Measurements from ENCODE around the gene VTI1A.

VTI1A gene

DNA sequence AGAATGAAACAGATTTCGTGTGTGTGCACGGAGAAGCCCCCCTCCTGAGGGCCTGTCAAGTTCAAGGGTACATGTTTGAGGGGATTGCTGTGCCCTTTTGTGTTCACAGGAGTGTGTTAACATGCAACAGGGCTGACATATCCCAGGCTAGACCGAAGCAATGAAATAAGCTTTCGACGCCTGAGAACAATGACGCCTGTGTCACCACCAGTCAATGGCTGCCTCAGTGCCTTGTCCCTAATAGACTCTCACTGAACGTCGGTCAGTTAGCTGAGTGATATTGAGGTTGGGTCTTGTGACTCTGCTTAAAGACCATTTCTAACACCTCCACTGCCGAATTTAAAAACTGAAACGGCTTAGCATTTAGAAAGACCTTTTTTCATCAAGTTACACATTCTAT is 327.8 kb downstream of the VTI1A start:
- Histone ChIP-seq H3K27me3 (ENCODE audit: insufficient read depth, low read length) (no peaks in the 10 kb centered on the region), H3K4me3 (ENCODE audit: low read length) (no peak overlapping the region), H3K36me3 (ENCODE audit: insufficient read depth, low read length) (no peaks in the 10 kb centered on the region), H3K9ac (ENCODE audit: low read depth, low read length) (no peak overlapping the region), H3K9me3 (ENCODE audit: insufficient read depth, low read depth, low read length) (no peaks in the 10 kb centered on the region), H3K4me1 (ENCODE audit: insufficient read depth, low read length) (0 out of 2 replicates have a peak, but pooled peaks cover 6% of the 10 kb centered on the region), H3K27ac (ENCODE audit: low read depth, low read length) (no peak overlapping the region)
- 90% methylated on average over 8 of the region's 10 CpGs for WGBS

DNA sequence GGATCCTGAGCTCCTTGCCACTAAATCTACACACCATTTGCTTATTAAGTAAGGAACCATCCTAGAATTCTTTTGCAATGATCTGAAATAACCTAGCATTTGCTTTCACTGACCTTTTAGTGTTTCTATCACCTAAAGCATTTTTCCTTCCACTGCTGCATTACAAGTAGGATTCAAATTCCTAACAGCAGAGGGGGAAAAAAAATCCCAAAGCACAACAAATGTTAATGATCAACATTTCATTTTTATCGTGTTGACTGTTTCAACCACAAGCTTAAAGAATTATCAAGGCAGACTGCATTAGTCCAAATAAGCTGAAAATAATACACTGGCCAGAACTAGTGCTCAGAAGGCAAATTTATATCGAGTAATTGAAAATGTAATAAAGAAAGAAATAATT is 328.4 kb downstream of the VTI1A start:
- H3K4me1 ChIP-seq (ENCODE audit: insufficient read depth, low read length): 0 out of 2 replicates have a peak, but pooled peaks cover 6% of the 10 kb centered on the region
- no peaks in the 10 kb centered on the region for H3K27me3 ChIP-seq (ENCODE audit: insufficient read depth, low read length)
- no peak overlapping the region for H3K4me3 ChIP-seq (ENCODE audit: low read length)
- H3K27ac ChIP-seq (ENCODE audit: low read depth, low read length): no peak overlapping the region
- 85% methylated on average over 2 of the region's 2 CpGs for WGBS
- no peak overlapping the region for H3K9ac ChIP-seq (ENCODE audit: low read depth, low read length)
- H3K36me3 ChIP-seq (ENCODE audit: insufficient read depth, low read length): no peaks in the 10 kb centered on the region
- no peaks in the 10 kb centered on the region for H3K9me3 ChIP-seq (ENCODE audit: insufficient read depth, low read depth, low read length)

DNA sequence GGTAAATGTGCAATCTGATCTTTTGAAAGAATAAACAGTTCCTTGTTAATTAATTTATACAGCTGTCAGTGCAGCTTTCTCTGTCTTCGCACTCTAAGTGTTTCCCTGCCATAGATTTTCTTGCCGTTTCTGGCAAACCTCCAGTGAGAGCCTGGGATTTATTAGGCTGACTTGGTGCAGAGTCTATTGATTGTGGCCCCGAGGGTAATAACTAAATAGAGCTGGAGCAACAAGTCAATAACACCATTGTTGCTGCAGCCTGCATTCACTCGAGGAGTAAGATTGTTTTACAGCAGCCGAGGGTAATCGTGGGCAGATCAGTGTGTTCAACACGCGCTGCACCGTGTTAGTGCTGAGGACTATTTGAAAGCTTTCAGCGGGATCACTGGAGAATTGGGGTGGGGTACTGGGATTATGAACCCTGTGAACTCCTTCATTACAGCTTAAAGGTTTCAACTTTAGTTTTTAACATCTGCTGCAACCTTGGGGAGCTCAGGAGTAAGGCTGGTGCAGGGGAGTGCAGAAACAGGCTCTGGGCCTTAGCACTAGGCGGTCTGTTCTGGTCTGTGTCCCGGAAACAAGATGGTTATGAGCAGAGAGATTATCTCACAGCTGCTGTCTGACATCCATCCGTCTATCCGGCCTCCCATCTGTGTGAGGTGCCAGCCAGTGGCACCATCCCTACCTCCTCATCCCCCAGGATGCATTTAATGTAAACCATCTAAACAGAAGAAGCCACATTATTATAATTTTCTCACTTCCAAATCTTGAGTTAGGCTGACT is 329.1 kb downstream of the VTI1A start:
- 92% methylated on average over 14 of the region's 14 CpGs for WGBS

DNA sequence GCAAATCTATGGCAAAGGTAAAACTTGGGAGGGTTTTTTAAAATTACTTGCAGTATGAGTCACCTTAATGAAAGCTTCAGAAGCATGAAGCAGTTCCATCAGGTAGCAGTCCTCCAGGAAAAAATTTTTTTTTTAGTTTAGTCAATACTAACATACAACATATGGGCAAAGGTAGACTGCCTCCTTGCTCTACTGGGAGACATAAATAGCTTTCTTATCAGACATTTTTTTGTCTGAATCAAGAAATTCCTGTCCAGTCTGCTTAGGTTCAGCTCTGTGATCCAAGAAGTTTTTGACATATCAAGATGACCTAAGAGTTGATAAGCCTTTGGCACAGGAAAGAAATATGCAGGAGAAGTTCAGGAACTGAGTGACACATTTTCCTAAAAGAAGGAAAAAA is 331.6 kb downstream of the VTI1A start:
- Histone ChIP-seq H3K4me1 (ENCODE audit: insufficient read depth, low read length) (0 out of 2 replicates have a peak, but pooled peaks cover 6% of the 10 kb centered on the region), H3K27ac (ENCODE audit: low read depth, low read length) (no peak overlapping the region), H3K36me3 (ENCODE audit: insufficient read depth, low read length) (no peaks in the 10 kb centered on the region), H3K9ac (ENCODE audit: low read depth, low read length) (no peak overlapping the region), H3K4me3 (ENCODE audit: low read length) (no peak overlapping the region), H3K27me3 (ENCODE audit: insufficient read depth, low read length) (no peaks in the 10 kb centered on the region), H3K9me3 (ENCODE audit: insufficient read depth, low read depth, low read length) (no peaks in the 10 kb centered on the region)

More for the DNA sequence above, 329.1 kb downstream of the VTI1A start:
- H3K27ac ChIP-seq (ENCODE audit: low read depth, low read length): no peak overlapping the region
- H3K27me3 ChIP-seq (ENCODE audit: insufficient read depth, low read length): no peaks in the 10 kb centered on the region
- no peaks in the 10 kb centered on the region for H3K36me3 ChIP-seq (ENCODE audit: insufficient read depth, low read length)
- H3K4me3 ChIP-seq (ENCODE audit: low read length): no peak overlapping the region
- H3K4me1 ChIP-seq (ENCODE audit: insufficient read depth, low read length): 0 out of 2 replicates have a peak, but pooled peaks cover 6% of the 10 kb centered on the region
- no peak overlapping the region for H3K9ac ChIP-seq (ENCODE audit: low read depth, low read length)
- H3K9me3 ChIP-seq (ENCODE audit: insufficient read depth, low read depth, low read length): no peaks in the 10 kb centered on the region

DNA sequence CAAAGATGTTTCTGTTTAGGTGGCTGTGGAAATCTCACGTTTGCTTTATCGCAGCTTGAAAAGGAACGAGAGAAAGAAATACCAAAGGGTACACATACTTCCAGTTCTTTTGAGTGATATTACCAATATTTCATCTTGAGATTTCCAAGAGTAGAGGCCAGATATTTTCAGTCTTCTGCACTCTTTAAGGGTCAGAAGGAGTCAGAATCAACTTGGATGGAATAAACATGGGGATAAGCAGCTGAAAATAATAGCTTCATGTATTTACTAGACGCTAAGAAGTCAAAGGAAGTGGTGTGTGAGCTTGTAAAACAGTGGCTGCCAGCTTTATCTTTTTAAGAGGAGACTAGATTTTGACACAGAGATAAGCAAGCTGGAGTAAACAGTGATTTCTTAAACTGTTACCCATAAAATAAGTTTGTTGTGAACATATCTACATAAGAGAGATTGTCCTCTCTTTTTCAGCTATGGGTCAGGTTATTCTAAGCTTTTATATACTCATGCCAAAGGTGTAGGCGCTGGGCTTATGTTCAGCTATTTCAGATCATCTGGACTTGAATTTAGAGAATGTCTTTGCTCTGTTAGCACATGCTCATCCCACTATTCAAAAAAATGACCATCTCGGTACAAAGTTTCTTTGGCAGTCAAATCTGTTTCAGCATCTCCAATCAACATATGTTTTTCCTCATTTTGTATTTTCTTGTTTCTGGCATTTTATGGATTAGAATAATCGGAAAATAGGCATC is 332.2 kb downstream of the VTI1A start:
- H3K4me3 ChIP-seq (ENCODE audit: low read length): no peak overlapping the region
- H3K9me3 ChIP-seq (ENCODE audit: insufficient read depth, low read depth, low read length): no peaks in the 10 kb centered on the region
- H3K27me3 ChIP-seq (ENCODE audit: insufficient read depth, low read length): no peaks in the 10 kb centered on the region
- WGBS: 95% methylated on average over 6 of the region's 7 CpGs
- H3K4me1 ChIP-seq (ENCODE audit: insufficient read depth, low read length): peaks cover 7% of the 10 kb centered on the region; the same call in 1 of the 2 replicates
- no peak overlapping the region for H3K27ac ChIP-seq (ENCODE audit: low read depth, low read length)
- no peak overlapping the region for H3K9ac ChIP-seq (ENCODE audit: low read depth, low read length)
- no peaks in the 10 kb centered on the region for H3K36me3 ChIP-seq (ENCODE audit: insufficient read depth, low read length)

DNA sequence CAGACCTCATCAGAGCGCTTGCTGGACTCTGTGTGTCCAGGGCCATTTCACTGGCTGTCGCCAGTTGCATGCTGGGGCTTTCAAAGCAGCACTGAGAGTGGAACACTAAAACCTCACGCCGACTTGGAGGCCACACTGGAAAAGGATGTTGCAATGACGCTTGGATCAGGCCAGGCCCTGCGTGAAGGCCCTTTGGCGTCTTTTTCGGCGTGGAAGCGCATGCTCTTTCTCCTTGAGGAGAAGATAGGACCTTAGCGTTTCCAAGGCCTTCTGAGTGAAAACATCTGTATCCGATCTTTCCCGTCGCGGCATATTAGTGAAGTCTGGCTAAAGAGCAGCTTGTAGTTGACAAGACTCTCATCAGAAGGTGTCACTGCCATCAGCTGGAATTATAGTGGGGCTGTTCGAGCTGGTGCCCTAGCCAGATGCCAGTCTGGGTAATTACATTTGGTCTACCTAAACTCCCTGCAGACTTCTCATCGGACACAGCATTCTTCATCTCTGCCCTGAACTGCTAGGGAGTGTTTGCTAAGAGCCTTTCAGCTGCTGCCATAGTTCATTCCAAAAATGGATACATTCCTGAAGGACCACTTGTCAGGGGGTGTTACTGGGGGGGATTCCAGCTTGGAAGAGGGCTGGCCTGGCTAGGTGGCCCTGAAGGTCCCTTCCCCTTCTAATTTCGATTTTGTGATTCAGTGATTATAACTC is 335.3 kb downstream of the VTI1A start:
- Histone ChIP-seq H3K36me3 (ENCODE audit: insufficient read depth, low read length) (no peaks in the 10 kb centered on the region), H3K9ac (ENCODE audit: low read depth, low read length) (no peak overlapping the region), H3K9me3 (ENCODE audit: insufficient read depth, low read depth, low read length) (no peaks in the 10 kb centered on the region), H3K27ac (ENCODE audit: low read depth, low read length) (no peak overlapping the region), H3K27me3 (ENCODE audit: insufficient read depth, low read length) (no peaks in the 10 kb centered on the region), H3K4me1 (ENCODE audit: insufficient read depth, low read length) (peaks cover 18% of the 10 kb centered on the region), H3K4me3 (ENCODE audit: low read length) (no peak overlapping the region)
- 93% methylated on average over 18 of the region's 18 CpGs for WGBS

DNA sequence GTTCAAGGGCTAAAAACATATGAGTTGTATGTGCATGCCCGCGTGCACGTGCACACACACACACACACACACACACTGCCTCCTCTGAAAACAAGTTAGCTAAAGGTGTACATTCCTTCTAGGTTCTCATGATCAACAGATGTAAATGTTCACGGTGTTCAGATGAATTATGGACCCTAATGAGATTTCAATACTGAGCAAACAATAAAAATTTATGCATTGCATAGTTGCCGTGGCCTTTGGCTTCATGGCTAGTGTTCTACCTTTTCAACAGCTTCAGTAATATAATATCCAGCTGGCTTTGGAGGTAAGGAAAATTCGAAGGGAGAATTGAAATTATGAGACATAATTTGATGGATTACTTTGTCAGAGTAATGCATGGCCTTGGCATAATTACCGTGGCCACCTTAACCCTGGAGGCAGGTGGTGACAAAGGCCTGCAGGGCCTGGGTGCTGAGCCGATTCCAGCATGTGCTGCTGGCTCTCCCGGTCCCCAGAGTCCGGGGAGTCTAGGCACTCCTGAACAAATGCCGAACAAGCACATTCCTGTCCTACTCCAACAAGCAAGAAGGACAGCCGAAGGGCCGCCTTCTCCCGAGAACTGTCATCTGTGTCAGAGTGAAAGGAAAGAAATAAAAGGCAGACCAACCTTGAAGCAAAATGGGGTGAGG is 336.5 kb downstream of the VTI1A start:
- Histone ChIP-seq H3K9ac (ENCODE audit: low read depth, low read length) (no peak overlapping the region), H3K4me3 (ENCODE audit: low read length) (no peak overlapping the region), H3K27me3 (ENCODE audit: insufficient read depth, low read length) (no peaks in the 10 kb centered on the region), H3K4me1 (ENCODE audit: insufficient read depth, low read length) (peaks cover 15% of the 10 kb centered on the region), H3K9me3 (ENCODE audit: insufficient read depth, low read depth, low read length) (no peaks in the 10 kb centered on the region), H3K36me3 (ENCODE audit: insufficient read depth, low read length) (no peaks in the 10 kb centered on the region), H3K27ac (ENCODE audit: low read depth, low read length) (no peak overlapping the region)
- WGBS: 94% methylated on average over 14 of the region's 14 CpGs

DNA sequence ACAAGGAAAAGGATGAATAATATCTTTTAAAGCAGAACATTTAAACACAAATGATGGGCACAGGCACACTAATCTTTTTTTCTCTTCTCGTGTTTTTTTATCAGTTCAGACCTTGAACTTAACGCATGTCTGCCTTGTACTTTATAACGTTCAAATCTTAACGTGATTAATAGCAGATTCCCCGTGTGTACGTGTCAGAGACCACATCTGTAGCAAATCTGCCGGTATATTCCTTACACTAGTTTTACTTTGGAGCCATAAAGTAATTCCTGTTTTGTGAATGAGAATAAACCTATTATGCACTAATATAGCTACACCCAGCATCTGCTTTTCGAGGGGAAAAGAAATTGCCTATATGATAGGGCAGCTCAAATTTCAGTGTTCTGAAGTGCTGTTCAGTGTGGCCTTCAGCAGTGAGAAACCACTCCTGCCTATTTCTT is 337.0 kb downstream of the VTI1A start:
- H3K4me3 ChIP-seq (ENCODE audit: low read length): no peak overlapping the region
- peaks cover 15% of the 10 kb centered on the region for H3K4me1 ChIP-seq (ENCODE audit: insufficient read depth, low read length)
- H3K27me3 ChIP-seq (ENCODE audit: insufficient read depth, low read length): no peaks in the 10 kb centered on the region
- no peak overlapping the region for H3K9ac ChIP-seq (ENCODE audit: low read depth, low read length)
- H3K27ac ChIP-seq (ENCODE audit: low read depth, low read length): no peak overlapping the region
- WGBS: 94% methylated on average over 8 of the region's 8 CpGs
- H3K9me3 ChIP-seq (ENCODE audit: insufficient read depth, low read depth, low read length): no peaks in the 10 kb centered on the region
- H3K36me3 ChIP-seq (ENCODE audit: insufficient read depth, low read length): no peaks in the 10 kb centered on the region

DNA sequence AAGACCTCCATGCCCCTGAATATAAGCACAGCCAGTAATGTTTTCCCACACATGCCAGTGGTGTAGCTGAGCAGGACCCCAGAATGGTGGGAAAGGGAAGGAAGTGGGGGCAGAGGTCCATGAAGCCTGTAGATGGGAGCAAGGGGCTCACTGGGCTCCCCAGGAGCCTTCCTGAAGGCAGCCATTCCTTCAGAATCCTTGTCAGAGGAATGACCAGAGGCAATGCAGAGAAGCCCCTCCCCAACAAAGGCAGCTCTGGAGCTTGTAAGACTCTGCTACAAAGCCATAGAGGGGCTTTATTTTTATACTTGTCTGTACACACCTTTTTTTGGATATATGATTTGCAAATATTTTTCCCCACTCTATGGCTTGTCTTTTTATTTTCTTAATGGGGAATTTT is 338.1 kb downstream of the VTI1A start:
- Histone ChIP-seq H3K27me3 (ENCODE audit: insufficient read depth, low read length) (no peaks in the 10 kb centered on the region), H3K27ac (ENCODE audit: low read depth, low read length) (no peak overlapping the region)

DNA sequence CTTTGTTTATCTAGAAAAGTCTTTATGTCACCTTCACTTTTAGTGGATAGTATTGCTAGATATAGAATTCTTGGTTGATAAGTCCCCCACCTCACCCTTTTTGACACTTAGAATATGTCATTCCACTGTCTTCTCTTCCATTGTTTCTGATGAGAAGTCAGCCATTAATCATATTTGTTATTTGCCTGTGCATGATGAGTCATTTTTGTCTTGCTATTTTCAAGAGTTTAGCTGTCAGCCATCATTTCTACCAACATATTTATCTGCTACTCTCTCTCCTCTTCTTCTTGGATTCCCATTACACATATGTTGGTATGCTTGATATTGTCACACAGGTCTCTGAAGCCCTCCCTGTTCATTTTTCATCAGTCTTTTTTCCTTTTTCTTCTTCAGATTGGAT is 342.2 kb downstream of the VTI1A start:
- Histone ChIP-seq H3K4me1 (ENCODE audit: insufficient read depth, low read length) (peaks cover 24% of the 10 kb centered on the region), H3K36me3 (ENCODE audit: insufficient read depth, low read length) (no peaks in the 10 kb centered on the region), H3K27ac (ENCODE audit: low read depth, low read length) (no peak overlapping the region), H3K9ac (ENCODE audit: low read depth, low read length) (no peak overlapping the region), H3K27me3 (ENCODE audit: insufficient read depth, low read length) (no peaks in the 10 kb centered on the region), H3K9me3 (ENCODE audit: insufficient read depth, low read depth, low read length) (0 out of 2 replicates have a peak, but pooled peaks cover 3% of the 10 kb centered on the region), H3K4me3 (ENCODE audit: low read length) (no peak overlapping the region)

More for the DNA sequence above, 338.1 kb downstream of the VTI1A start:
- H3K36me3 ChIP-seq (ENCODE audit: insufficient read depth, low read length): no peaks in the 10 kb centered on the region
- no peak overlapping the region for H3K4me3 ChIP-seq (ENCODE audit: low read length)
- H3K4me1 ChIP-seq (ENCODE audit: insufficient read depth, low read length): peaks cover 15% of the 10 kb centered on the region
- no peak overlapping the region for H3K9ac ChIP-seq (ENCODE audit: low read depth, low read length)
- H3K9me3 ChIP-seq (ENCODE audit: insufficient read depth, low read depth, low read length): 0 out of 2 replicates have a peak, but pooled peaks cover 3% of the 10 kb centered on the region
